PC-3 (cell line): ENCODE data around the gene C19orf47. TPM values are rescaled to one million over a fixed set of nuclear protein-coding genes. Genes with fewer than 3 reads are reported as not detected.

ENCODE experiments used
- ATAC-seq: fragments of 200-7000 bp; cut with Tn5 transposase; 2 replicates; pipeline ENCODE4 v1.9.1; 2020; ENCODE audit warnings: mild to moderate bottlenecking, moderate library complexity
- BruUV-seq: library from RNA; stranded (reverse); fragments of 400-500 nt; replicated peaks from 2 replicates; lab custom pipeline; 2021; lab: Mats Ljungman, UMichigan
- CTCF ChIA-PET: fragments of 300-600 bp; sonication (Branson Sonifier 250); formaldehyde crosslinking; loops from one replicate; lab custom pipeline; 2022; ENCODE audit warnings: antibody characterized with exemption; lab: Charles Lee
- POLR2A ChIA-PET: fragments of 300-600 bp; sonication (Branson Sonifier 250); formaldehyde crosslinking; loops from one replicate; lab custom pipeline; 2022; ENCODE audit warnings: antibody characterized with exemption; ENCODE audit not compliant: unreplicated experiment; lab: Charles Lee
- DNase-seq: peaks from one replicate; pipeline ENCODE4 v3.0.0-alpha.2; 2015
- H2AFZ ChIP-seq: fragments of 300-600 bp; sonication (generic); 2 replicates; pipeline ENCODE4 v1.6.0; 2016; ENCODE audit warnings: antibody characterized with exemption, low read length
- H3F3A ChIP-seq: fragments of 300-600 bp; sonication (generic); one replicate; pipeline ENCODE4 v1.6.0; 2017; ENCODE audit warnings: antibody characterized with exemption, low read length, control low read depth, mild to moderate bottlenecking; ENCODE audit not compliant: unreplicated experiment
- H3K27ac ChIP-seq: fragments of 300-600 bp; sonication (generic); 2 replicates; pipeline ENCODE4 v1.5.1; 2016; ENCODE audit warnings: mild to moderate bottlenecking, low read length
- H3K27me3 ChIP-seq: fragments of 300-600 bp; sonication (generic); 2 replicates; pipeline ENCODE4 v1.6.1; 2016; ENCODE audit warnings: low read length, mixed read lengths
- H3K36me3 ChIP-seq: fragments of 300-600 bp; sonication (generic); 2 replicates; pipeline ENCODE4 v1.6.1; 2016; ENCODE audit warnings: low read depth, mixed run types, low read length, mixed read lengths
- H3K4me1 ChIP-seq: fragments of 300-600 bp; sonication (generic); 2 replicates; pipeline ENCODE4 v1.5.1; 2016; ENCODE audit warnings: low read length; ENCODE audit not compliant: insufficient read depth
- H3K4me2 ChIP-seq: fragments of 300-600 bp; sonication (generic); 2 replicates; pipeline ENCODE4 v1.6.0; 2016; ENCODE audit warnings: low read length
- H3K4me3 ChIP-seq: fragments of 300-600 bp; sonication (generic); 2 replicates; pipeline ENCODE4 v1.5.1; 2016; ENCODE audit warnings: mild to moderate bottlenecking, low read length, mixed read lengths
- H3K79me2 ChIP-seq: fragments of 300-600 bp; sonication (generic); 2 replicates; pipeline ENCODE4 v1.6.1; 2017; ENCODE audit warnings: low read length, mixed read lengths
- H3K9ac ChIP-seq: fragments of 300-600 bp; sonication (generic); 2 replicates; pipeline ENCODE4 v1.6.0; 2016; ENCODE audit warnings: mild to moderate bottlenecking, low read length
- H3K9me2 ChIP-seq: fragments of 300-600 bp; sonication (generic); replicated peaks from 2 replicates; pipeline ENCODE4 v1.6.1; 2016; ENCODE audit warnings: mixed run types, low read length, mixed read lengths
- H3K9me3 ChIP-seq: fragments of 300-600 bp; sonication (generic); 2 replicates; pipeline ENCODE4 v1.6.1; 2016; ENCODE audit warnings: low read length, mixed read lengths
- H4K20me1 ChIP-seq: fragments of 300-600 bp; sonication (generic); 2 replicates; pipeline ENCODE4 v1.6.1; 2016; ENCODE audit warnings: low read length, mixed read lengths
- EZH2 ChIP-seq: fragments of 300-600 bp; sonication (generic); IDR thresholded peaks from one replicate; pipeline ENCODE4 v1.6.1; 2017; ENCODE audit warnings: antibody characterized with exemption, mild to moderate bottlenecking, low read length; ENCODE audit not compliant: unreplicated experiment
- EZH2phosphoT487 ChIP-seq: fragments of 300-600 bp; sonication (generic); IDR thresholded peaks from 2 replicates; pipeline ENCODE4 v1.6.1; 2018; ENCODE audit warnings: mild to moderate bottlenecking, antibody characterized with exemption, low read length, borderline replicate concordance
- intact Hi-C: fragments of 100-400 bp; cut with micrococcal nuclease; formaldehyde crosslinking; loops from 2 replicates; pipeline ENCODE4 v1.9.0; 2023
- total RNA-seq: library from RNA; depleted of rRNA; stranded (reverse); fragments of >200 nt; gene quantifications from 2 replicates; pipeline ENCODE4 v1.2.3, GENCODE V29; 2014
- TF ChIP-seq, protein P1 (sequence below): fragments of 300-600 bp; sonication (generic); conservative IDR thresholded peaks from 2 replicates; pipeline ENCODE4 v1.5.1; 2017; ENCODE audit warnings: antibody characterized with exemption, low read depth, mild to moderate bottlenecking, low read length

The C19orf47 gene
- total RNA-seq, 1 experiment from 2014 or later, result 13.9 TPM

DNA sequence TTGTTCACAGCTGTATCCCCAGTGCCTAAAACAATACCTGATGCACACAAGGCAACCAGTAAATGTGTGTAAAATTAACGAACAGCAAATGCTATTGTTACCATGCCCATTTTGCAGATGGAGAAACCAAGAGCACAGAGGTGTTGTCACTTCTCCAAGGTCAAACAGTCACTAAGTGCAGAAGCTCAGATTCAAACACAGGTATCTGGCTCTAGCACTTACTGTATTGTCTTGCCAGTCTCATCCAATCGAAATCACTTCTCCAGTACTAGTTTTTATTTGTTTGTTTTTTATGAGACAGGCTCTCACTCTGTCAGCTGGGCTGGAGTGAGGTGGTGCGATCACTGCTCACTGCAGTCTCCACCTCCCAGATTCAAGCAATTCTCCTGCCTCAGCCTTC lies 14.0 kb upstream of the C19orf47 start:
- Histone ChIP-seq H3K27me3 (no peaks in the 10 kb centered on the region), H3K4me1 (no peaks in the 10 kb centered on the region), H4K20me1 (no peaks in the 10 kb centered on the region), H3F3A (no peaks in the 10 kb centered on the region), H3K79me2 (no peaks in the 10 kb centered on the region), H2AFZ (no peak overlapping the region), H3K4me3 (no peak overlapping the region), H3K9ac (no peak overlapping the region), H3K9me2 (no peaks in the 10 kb centered on the region), H3K4me2 (no peak overlapping the region), H3K9me3 (no peaks in the 10 kb centered on the region), H3K36me3 (no peaks in the 10 kb centered on the region), H3K27ac (no peak overlapping the region)
- no peak for TF ChIP-seq EZH2
- TF ChIP-seq EZH2phosphoT487, result no peak
- TF ChIP-seq, protein P1, sequence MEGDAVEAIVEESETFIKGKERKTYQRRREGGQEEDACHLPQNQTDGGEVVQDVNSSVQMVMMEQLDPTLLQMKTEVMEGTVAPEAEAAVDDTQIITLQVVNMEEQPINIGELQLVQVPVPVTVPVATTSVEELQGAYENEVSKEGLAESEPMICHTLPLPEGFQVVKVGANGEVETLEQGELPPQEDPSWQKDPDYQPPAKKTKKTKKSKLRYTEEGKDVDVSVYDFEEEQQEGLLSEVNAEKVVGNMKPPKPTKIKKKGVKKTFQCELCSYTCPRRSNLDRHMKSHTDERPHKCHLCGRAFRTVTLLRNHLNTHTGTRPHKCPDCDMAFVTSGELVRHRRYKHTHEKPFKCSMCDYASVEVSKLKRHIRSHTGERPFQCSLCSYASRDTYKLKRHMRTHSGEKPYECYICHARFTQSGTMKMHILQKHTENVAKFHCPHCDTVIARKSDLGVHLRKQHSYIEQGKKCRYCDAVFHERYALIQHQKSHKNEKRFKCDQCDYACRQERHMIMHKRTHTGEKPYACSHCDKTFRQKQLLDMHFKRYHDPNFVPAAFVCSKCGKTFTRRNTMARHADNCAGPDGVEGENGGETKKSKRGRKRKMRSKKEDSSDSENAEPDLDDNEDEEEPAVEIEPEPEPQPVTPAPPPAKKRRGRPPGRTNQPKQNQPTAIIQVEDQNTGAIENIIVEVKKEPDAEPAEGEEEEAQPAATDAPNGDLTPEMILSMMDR, result no peak
- intact Hi-C loops, result no loop called here
- ChIA-PET CTCF (no interaction called here), POLR2A (no interaction called here)
- ATAC-seq, result peak; percentile 42
- BruUV-seq, result no TSS peak
- no peak for DNase-seq

DNA sequence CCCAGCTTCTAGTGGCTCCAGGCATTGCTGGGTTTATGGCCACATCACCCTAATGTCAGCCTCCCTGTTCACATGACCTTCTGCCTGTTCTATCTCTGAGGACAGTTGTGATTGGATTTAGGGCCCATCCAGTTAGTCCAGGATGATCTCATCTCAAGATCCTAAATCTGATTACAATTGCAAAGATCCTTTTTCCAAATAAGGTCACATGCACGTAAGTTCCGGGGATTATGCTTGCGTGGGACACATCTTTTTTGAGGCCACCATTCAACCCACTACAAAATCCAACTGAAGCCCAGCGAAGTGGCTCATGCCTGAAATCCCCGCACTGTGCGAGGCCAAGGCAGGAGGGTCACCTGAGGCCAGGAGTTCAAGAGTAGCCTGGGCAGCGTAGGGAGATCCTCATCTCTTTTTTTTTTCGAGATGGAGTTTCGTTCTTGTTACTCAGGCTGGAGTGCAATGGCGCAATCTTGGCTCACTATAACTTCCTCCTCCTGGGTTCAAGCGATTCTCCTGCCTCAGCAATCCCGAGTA lies 12.6 kb upstream of the C19orf47 start:
- no TSS peak for BruUV-seq
- Histone ChIP-seq H3K27ac (no peak overlapping the region), H2AFZ (no peak overlapping the region), H3K4me3 (no peak overlapping the region), H3K4me1 (no peaks in the 10 kb centered on the region), H4K20me1 (no peaks in the 10 kb centered on the region), H3K79me2 (no peaks in the 10 kb centered on the region), H3K9me2 (no peaks in the 10 kb centered on the region), H3F3A (no peaks in the 10 kb centered on the region), H3K27me3 (no peaks in the 10 kb centered on the region), H3K9ac (no peak overlapping the region), H3K4me2 (no peak overlapping the region), H3K36me3 (no peaks in the 10 kb centered on the region), H3K9me3 (no peaks in the 10 kb centered on the region)
- no peak for ATAC-seq
- POLR2A ChIA-PET, result no interaction called here
- intact Hi-C loops, result no loop called here
- TF ChIP-seq EZH2 (no peak), EZH2phosphoT487 (no peak)
- TF ChIP-seq, protein P1, result no peak
- no peak for DNase-seq
- CTCF ChIA-PET, result no interaction called here

DNA sequence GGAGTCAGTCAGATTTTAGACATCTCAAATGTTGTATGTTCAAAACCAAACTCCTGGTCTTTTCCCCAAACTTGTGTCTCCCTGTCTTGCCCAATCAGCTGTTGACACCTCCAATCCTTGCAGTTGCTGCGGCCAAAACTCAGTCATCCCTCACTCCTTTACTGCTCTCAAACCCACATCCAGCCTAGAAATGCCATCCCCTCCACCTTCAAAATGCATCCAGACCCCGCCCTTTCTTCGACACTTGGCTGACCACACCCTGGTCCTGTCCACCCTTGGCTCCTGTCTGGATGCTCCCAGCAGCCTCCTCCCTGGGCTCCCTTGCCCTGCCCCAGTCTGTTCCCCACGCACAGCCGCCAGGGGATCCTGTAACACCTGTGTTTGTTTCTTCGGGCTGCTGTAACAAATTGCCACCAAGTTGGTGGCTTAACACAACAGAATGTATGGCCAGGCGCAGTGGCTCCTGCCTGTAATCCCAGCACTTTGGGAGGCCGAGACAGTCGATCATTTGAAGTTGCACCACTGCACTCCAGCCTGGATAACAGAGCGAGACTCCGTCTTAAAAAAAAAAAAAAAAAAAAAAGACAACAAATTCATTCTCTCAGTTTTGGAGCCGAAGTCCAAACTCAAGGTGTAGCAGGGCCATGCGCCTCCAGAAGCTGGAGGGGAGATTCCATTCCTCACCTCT lies 12.0 kb upstream of the C19orf47 start:
- no peak for DNase-seq
- no peak for ATAC-seq
- Histone ChIP-seq H4K20me1 (no peaks in the 10 kb centered on the region), H3K9me2 (no peaks in the 10 kb centered on the region), H3K79me2 (no peaks in the 10 kb centered on the region), H3K4me2 (no peak overlapping the region), H3K9ac (no peak overlapping the region), H3K9me3 (no peaks in the 10 kb centered on the region), H3K4me1 (no peaks in the 10 kb centered on the region), H3K27ac (no peak overlapping the region), H3K27me3 (no peaks in the 10 kb centered on the region), H3K4me3 (no peak overlapping the region), H2AFZ (no peak overlapping the region), H3K36me3 (no peaks in the 10 kb centered on the region), H3F3A (no peaks in the 10 kb centered on the region)
- no TSS peak for BruUV-seq
- intact Hi-C loops, result no loop called here
- POLR2A ChIA-PET, result no interaction called here
- CTCF ChIA-PET, result no interaction called here
- no peak for TF ChIP-seq EZH2
